ENCODE results near the gene TBXAS1.
"Not testable (repeated sequence)": the region's sequence is repeated elsewhere in the genome, so short reads cannot be mapped to it uniquely, and the experiment has no call there.

TBXAS1 gene

DNA sequence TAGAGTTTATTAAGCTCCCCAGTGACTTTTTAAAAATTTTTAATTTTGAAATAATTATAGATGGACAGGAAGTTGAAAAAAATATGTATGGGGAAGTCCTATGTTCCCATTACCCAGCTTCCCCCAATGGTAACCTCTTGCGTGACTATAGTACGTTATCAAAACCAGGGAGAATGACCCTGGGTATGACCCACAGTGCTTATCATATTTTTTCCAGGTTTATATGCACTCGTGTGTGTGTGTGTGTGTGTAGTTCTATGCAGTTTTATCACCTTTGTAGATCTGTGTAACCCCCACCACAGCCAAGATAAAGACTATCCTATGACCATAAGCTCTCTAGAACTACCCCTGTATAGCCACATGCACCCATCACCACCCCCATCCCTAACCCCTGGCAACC, 72.8 kb downstream of the TBXAS1 start:
- no peak overlapping the region for H3K4me3 ChIP-seq (ENCODE audit: low read depth, low read length)
- TF ChIP-seq, protein P1, sequence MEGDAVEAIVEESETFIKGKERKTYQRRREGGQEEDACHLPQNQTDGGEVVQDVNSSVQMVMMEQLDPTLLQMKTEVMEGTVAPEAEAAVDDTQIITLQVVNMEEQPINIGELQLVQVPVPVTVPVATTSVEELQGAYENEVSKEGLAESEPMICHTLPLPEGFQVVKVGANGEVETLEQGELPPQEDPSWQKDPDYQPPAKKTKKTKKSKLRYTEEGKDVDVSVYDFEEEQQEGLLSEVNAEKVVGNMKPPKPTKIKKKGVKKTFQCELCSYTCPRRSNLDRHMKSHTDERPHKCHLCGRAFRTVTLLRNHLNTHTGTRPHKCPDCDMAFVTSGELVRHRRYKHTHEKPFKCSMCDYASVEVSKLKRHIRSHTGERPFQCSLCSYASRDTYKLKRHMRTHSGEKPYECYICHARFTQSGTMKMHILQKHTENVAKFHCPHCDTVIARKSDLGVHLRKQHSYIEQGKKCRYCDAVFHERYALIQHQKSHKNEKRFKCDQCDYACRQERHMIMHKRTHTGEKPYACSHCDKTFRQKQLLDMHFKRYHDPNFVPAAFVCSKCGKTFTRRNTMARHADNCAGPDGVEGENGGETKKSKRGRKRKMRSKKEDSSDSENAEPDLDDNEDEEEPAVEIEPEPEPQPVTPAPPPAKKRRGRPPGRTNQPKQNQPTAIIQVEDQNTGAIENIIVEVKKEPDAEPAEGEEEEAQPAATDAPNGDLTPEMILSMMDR (IDR thresholded peaks at IDR 0.05; ENCODE audit: low read depth, low read length, missing control alignments) = no peak
- no peak for DNase-seq (ENCODE audit: low read depth)
- in situ Hi-C loops (cut with HindIII; ENCODE audit: low sequenced_read_pairs) = no loop called here

DNA sequence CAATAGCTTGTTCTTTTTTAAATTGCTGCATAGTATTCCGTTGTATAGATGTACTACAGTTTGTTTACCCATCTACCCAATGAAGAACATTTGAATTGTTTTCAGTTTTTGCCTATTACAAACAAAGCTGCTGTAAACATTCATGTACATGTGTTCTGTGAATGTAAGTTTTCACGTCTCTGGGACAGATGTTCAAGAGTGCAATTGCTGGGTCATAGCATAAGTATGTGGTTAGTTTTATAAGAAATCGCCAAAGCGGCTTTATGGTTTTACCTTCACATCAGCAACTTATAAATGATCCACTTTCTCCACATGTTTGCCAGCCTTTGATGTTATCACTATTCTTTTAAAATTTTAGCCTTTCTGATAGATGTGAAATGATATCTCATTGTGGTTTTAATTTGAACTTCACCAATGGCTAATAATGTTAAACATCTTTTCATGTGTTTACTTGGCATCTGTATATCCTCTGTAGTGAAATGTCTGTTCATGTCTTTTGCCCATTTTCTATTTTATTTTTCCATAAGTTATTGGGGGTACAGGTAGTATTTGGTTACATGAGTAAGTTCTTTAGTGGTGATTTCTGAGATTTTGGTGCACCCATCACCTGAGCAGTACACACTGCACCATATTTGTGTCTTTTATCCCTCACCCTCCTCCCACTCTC, 73.5 kb downstream of the TBXAS1 start:
- in situ Hi-C loops (cut with HindIII; ENCODE audit: low sequenced_read_pairs) = no loop called here
- TF ChIP-seq, protein P1 (IDR thresholded peaks at IDR 0.05; ENCODE audit: low read depth, low read length, missing control alignments) = no peak
- DNase-seq (ENCODE audit: low read depth) = no peak
- no peak overlapping the region for H3K4me3 ChIP-seq (ENCODE audit: low read depth, low read length)

DNA sequence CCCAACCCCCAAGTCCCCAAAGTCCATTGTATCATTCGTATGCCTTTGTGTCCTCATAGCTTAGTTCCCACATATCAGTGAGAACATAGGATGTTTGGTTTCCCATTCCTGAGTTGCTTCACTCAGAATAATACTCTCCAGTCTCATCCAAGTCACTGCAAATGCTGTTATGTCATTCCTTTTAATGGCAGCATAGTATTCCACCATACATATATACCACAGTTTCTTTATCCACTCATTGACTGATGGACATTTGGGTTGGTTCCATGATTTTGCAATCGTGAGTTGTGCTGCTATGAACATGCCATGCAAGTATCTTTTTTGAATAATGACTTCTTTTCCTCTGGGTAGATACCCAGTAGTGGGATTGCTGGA, 74.0 kb downstream of the TBXAS1 start:
- in situ Hi-C loops (cut with HindIII; ENCODE audit: low sequenced_read_pairs); H3K4me3 ChIP-seq (ENCODE audit: low read depth, low read length): not testable (repeated sequence)

DNA sequence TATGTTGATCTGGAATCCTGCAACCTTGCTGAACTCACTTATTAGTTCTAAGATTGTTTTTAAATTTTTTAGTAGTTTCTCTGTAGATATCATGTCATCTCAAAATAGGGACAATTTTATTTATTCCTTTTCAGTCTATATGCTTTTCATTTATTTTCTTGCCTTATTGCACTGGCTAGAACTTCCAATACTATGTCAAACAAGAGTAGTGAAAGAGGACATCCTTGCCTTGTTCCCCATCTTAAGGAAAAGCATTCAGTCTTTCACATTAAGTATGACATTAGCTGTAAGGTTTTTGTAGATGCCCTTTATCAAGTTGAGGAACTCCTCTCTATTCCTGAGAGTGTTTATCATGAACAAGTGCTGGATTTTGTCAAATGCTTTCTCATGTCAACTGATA, 77.8 kb downstream of the TBXAS1 start:
- DNase-seq (ENCODE audit: low read depth) = no peak
- TF ChIP-seq, protein P1 (IDR thresholded peaks at IDR 0.05; ENCODE audit: low read depth, low read length, missing control alignments) = no peak
- no peak overlapping the region for H3K4me3 ChIP-seq (ENCODE audit: low read depth, low read length)
- in situ Hi-C loops (cut with HindIII; ENCODE audit: low sequenced_read_pairs) = no loop called here

More for the DNA sequence above, 74.0 kb downstream of the TBXAS1 start:
- not testable (repeated sequence) for DNase-seq (ENCODE audit: low read depth)

DNA sequence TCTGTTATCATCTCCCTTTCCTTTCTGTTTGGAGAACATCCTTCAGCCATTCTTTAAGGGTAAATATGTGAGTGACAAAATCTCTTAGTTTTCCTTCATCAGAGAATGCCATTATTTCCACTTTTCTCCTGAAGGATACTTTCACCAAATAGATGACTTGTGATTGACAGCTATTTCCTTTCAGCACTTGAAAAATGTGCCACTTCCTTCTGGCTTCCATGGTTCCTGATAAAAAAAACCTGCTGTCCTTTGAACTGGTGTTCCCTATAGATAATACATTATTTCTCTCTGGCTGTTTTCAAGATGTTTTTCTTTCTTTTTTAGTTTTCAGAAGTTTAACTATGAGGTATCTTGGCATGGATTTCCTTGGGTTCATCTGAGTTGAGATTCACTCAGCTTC, 79.7 kb downstream of the TBXAS1 start:
- in situ Hi-C loops (cut with HindIII; ENCODE audit: low sequenced_read_pairs) = no loop called here
- TF ChIP-seq, protein P1 (IDR thresholded peaks at IDR 0.05; ENCODE audit: low read depth, low read length, missing control alignments) = no peak
- no peak for DNase-seq (ENCODE audit: low read depth)
- H3K4me3 ChIP-seq (ENCODE audit: low read depth, low read length) = no peak overlapping the region

DNA sequence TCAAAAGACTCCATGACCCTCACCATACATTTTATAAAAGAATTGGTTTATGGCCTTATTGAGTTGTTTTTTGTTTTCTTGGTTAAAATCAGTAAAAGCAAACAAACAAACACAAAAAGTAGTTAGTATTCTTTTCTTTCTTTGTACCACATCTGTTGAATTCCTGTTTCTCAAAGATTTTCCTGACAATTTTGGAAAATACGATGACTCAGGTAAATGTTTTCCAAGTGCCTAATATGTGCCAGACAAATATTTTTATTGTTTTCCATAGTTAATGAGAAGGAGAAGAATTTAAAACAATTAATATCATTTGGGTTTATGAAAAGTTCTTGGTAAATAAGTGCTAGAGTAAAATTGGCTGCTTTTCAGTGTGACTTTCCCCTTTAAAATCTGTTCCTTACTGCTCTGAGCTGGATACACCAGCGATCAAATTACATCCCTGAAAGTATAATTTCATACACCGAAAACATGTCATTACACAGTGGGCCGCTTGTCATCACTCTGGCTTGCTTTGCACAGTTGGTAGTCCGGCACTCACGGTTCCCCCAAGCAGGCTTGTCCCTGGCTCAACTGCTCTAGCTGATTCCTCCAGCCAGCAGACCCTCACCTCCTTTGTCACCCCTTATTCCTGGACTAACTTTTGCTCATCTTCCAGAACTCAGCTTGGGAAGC, 80.5 kb downstream of the TBXAS1 start:
- in situ Hi-C loops (cut with HindIII; ENCODE audit: low sequenced_read_pairs) = no loop called here
- TF ChIP-seq, protein P1 (IDR thresholded peaks at IDR 0.05; ENCODE audit: low read depth, low read length, missing control alignments) = no peak
- peak; percentile 26 for DNase-seq (ENCODE audit: low read depth)
- H3K4me3 ChIP-seq (ENCODE audit: low read depth, low read length) = no peak overlapping the region
